H9 (cell line): ENCODE results near the gene ADI1. TPM values are rescaled to one million over a fixed set of nuclear protein-coding genes. Genes with fewer than 3 reads are reported as not detected.

Source experiments
- DNase-seq: peaks from one replicate; pipeline ENCODE4 v3.0.0-alpha.2; 2017
- H2AFZ ChIP-seq: one replicate; pipeline ENCODE4 v1.6.1; 2013; ENCODE audit warnings: mild to moderate bottlenecking, low read length, control low read depth, moderate library complexity
- H2AK5ac ChIP-seq: 2 replicates; pipeline ENCODE4 v1.6.1; 2013; ENCODE audit warnings: low read length, control low read depth, mixed read lengths; ENCODE audit not compliant: insufficient read length
- H2BK120ac ChIP-seq: one replicate; pipeline ENCODE4 v1.6.1; 2013; ENCODE audit warnings: low read depth, mild to moderate bottlenecking, low read length, control low read depth, inconsistent platforms; ENCODE audit not compliant: poor library complexity, severe bottlenecking
- H2BK12ac ChIP-seq: 2 replicates; pipeline ENCODE4 v1.6.1; 2013; ENCODE audit warnings: low read length, control low read depth, mixed read lengths, low read depth; ENCODE audit not compliant: insufficient read length
- H2BK15ac ChIP-seq: 2 replicates; pipeline ENCODE4 v1.6.1; 2013; ENCODE audit warnings: low read depth, low read length, control low read depth
- H2BK20ac ChIP-seq: one replicate; pipeline ENCODE4 v1.6.1; 2013; ENCODE audit warnings: low read depth, mild to moderate bottlenecking, low read length, control low read depth, inconsistent platforms; ENCODE audit not compliant: poor library complexity, severe bottlenecking
- H2BK5ac ChIP-seq: 2 replicates; pipeline ENCODE4 v1.6.1; 2013; ENCODE audit warnings: low read length, control low read depth, mixed read lengths; ENCODE audit not compliant: insufficient read length
- H3K14ac ChIP-seq: 2 replicates; pipeline ENCODE4 v1.6.1; 2013; ENCODE audit warnings: low read length, control low read depth; ENCODE audit not compliant: insufficient read depth
- H3K18ac ChIP-seq: 2 replicates; pipeline ENCODE4 v1.6.1; 2013; ENCODE audit warnings: low read depth, mild to moderate bottlenecking, mixed read lengths, low read length, control low read depth; ENCODE audit not compliant: insufficient read length
- H3K23ac ChIP-seq: 2 replicates; pipeline ENCODE4 v1.6.1; 2013; ENCODE audit warnings: low read length, control low read depth, mixed read lengths, low read depth; ENCODE audit not compliant: insufficient read length
- H3K23me2 ChIP-seq: 2 replicates; pipeline ENCODE4 v1.6.1; 2013; ENCODE audit warnings: low read depth, mild to moderate bottlenecking, mixed read lengths, low read length, control low read depth; ENCODE audit not compliant: insufficient read length, poor library complexity, severe bottlenecking
- H3K27ac ChIP-seq: 2 replicates; pipeline ENCODE4 v1.5.1; 2013; ENCODE audit warnings: low read length, control low read depth, mixed read lengths, low read depth; ENCODE audit not compliant: insufficient read length
- H3K27me3 ChIP-seq: 2 replicates; pipeline ENCODE4 v1.6.1; 2013; ENCODE audit warnings: low read length, control low read depth, inconsistent platforms; ENCODE audit not compliant: insufficient read depth
- H3K4ac ChIP-seq: 2 replicates; pipeline ENCODE4 v1.6.1; 2013; ENCODE audit warnings: low read depth, mild to moderate bottlenecking, control low read depth, inconsistent platforms, low read length, moderate library complexity
- H3K4me1 ChIP-seq: 2 replicates; pipeline ENCODE4 v1.6.1; 2013; ENCODE audit warnings: low read length, control low read depth, inconsistent platforms; ENCODE audit not compliant: insufficient read depth
- H3K4me2 ChIP-seq: 2 replicates; pipeline ENCODE4 v1.6.1; 2013; ENCODE audit warnings: low read length, control low read depth, mixed read lengths; ENCODE audit not compliant: insufficient read length, insufficient read depth
- H3K56ac ChIP-seq: 2 replicates; pipeline ENCODE4 v1.6.1; 2013; ENCODE audit warnings: low read depth, mild to moderate bottlenecking, mixed read lengths, low read length, control low read depth; ENCODE audit not compliant: insufficient read length
- H3K79me1 ChIP-seq: 2 replicates; pipeline ENCODE4 v1.6.1; 2013; ENCODE audit warnings: low read depth, mild to moderate bottlenecking, moderate library complexity, low read length, control low read depth, inconsistent platforms; ENCODE audit not compliant: insufficient read depth, poor library complexity, severe bottlenecking
- H3K79me2 ChIP-seq: 2 replicates; pipeline ENCODE4 v1.6.1; 2013; ENCODE audit warnings: low read length, control low read depth, inconsistent platforms; ENCODE audit not compliant: insufficient read depth
- H3K9ac ChIP-seq: 2 replicates; pipeline ENCODE4 v1.6.1; 2013; ENCODE audit warnings: low read length, control low read depth, mixed read lengths; ENCODE audit not compliant: insufficient read length; ENCODE audit errors: extremely low read depth
- H3K9me3 ChIP-seq: one replicate; pipeline ENCODE4 v1.6.1; 2013; ENCODE audit warnings: low read depth, low read length, inconsistent platforms; ENCODE audit not compliant: control insufficient read depth
- H3T11ph ChIP-seq: one replicate; pipeline ENCODE4 v1.6.1; 2013; ENCODE audit warnings: mild to moderate bottlenecking, low read length, control low read depth, inconsistent platforms
- H4K20me1 ChIP-seq: one replicate; pipeline ENCODE4 v1.6.1; 2013; ENCODE audit not compliant: control insufficient read depth, insufficient read length, insufficient read depth
- H4K5ac ChIP-seq: 2 replicates; pipeline ENCODE4 v1.6.1; 2013; ENCODE audit warnings: low read depth, mild to moderate bottlenecking, mixed read lengths, low read length, control low read depth; ENCODE audit not compliant: insufficient read length
- H4K8ac ChIP-seq: replicated peaks from 2 replicates; pipeline ENCODE4 v1.6.1; 2013; ENCODE audit warnings: low read length, control low read depth, mixed read lengths, low read depth; ENCODE audit not compliant: insufficient read length
- H4K91ac ChIP-seq: 2 replicates; pipeline ENCODE4 v1.6.1; 2013; ENCODE audit warnings: low read depth, mild to moderate bottlenecking, moderate library complexity, mixed read lengths, low read length, control low read depth; ENCODE audit not compliant: insufficient read length
- H3K27ac Mint-ChIP-seq, 3 experiments: 2 replicates in 2 of 3; 3 replicates in 1 of 3; pipeline ENCODE4 v1.8.0; 2020 to 2021; ENCODE audit warnings: mixed read lengths in 3 of 3, mild to moderate bottlenecking in 1 of 3, moderate library complexity in 1 of 3
- H3K27me3 Mint-ChIP-seq: 2 replicates; pipeline ENCODE4 v1.8.0; 2021; ENCODE audit warnings: low read depth, mild to moderate bottlenecking, moderate library complexity, mixed read lengths
- H3K36me3 Mint-ChIP-seq, 3 experiments: 2 replicates in 2 of 3; 3 replicates in 1 of 3; pipeline ENCODE4 v1.8.0; 2020 to 2021; ENCODE audit warnings: low read depth in 3 of 3, mixed read lengths in 3 of 3; ENCODE audit not compliant: insufficient read depth in 1 of 3
- H3K4me1 Mint-ChIP-seq, 2 experiments: 2 replicates each; pipeline ENCODE4 v1.8.0; 2020; ENCODE audit warnings: mixed read lengths in 2 of 2
- H3K4me3 Mint-ChIP-seq, 2 experiments: 2 replicates in 1 of 2; 3 replicates in 1 of 2; pipeline ENCODE4 v1.8.0; 2020 to 2021; ENCODE audit warnings: mild to moderate bottlenecking in 2 of 2, mixed read lengths in 2 of 2, moderate library complexity in 1 of 2
- H3K9me3 Mint-ChIP-seq, 2 experiments: 2 replicates in 1 of 2; 3 replicates in 1 of 2; pipeline ENCODE4 v1.8.0; 2020; ENCODE audit warnings: mild to moderate bottlenecking in 2 of 2, mixed read lengths in 2 of 2, moderate library complexity in 1 of 2
- WGBS: extraction: QIAGEN DNeasy Blood & Tissue Kit; methylation state at CpG from one replicate; pipeline ENCODE4 v1.1.7; 2013; ENCODE audit warnings: missing lambda C conversion rate, low lambda C conversion rate, mixed read lengths; ENCODE audit not compliant: insufficient read length; ENCODE audit errors: extremely low coverage; 5-methylcytosine and 5-hydroxymethylcytosine counted together
- total RNA-seq: library from RNA; stranded (reverse); gene quantifications from 2 replicates; pipeline ENCODE4 v1.2.1, GENCODE V29; 2021
- TF ChIP-seq, protein P1 (sequence below): fragments of 200-600 bp; sonication (generic); conservative IDR thresholded peaks from 3 replicates; pipeline ENCODE4 v1.8.0; 2021; ENCODE audit warnings: antibody characterized with exemption, mild to moderate bottlenecking

Gene ADI1
- total RNA-seq, 1 experiment from 2014 or later = 23.4 TPM

DNA sequence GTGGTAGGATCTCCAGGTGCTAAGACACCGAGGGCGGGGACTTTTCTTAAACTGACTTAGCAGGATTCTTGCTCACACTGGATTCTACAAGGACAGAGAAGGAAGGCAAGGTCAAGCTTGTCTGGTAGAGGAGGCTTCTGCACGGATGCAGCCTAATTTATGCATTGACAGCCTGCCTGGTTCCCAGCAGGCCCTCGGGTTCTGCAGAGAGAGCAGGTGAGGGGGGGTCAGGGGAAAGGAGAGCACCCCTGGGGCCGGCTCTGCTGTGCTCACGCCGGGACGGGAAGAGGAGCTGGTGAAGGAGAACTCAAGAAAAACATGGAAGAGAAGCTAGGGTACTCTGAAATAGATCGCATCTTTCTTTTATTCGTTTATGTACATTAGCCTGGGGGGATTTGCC lies 46.4 kb downstream of the ADI1 start:
- Histone ChIP-seq H4K5ac (no peak overlapping the region), H2BK20ac (no peak overlapping the region), H3K27ac (no peak overlapping the region), H2BK12ac (no peak overlapping the region), H3K9me3 (no peaks in the 10 kb centered on the region), H2AK5ac (no peak overlapping the region), H2BK120ac (no peak overlapping the region), H3K79me1 (no peaks in the 10 kb centered on the region), H4K20me1 (no peaks in the 10 kb centered on the region), H3K14ac (no peak overlapping the region), H3K23me2 (no peaks in the 10 kb centered on the region), H3K4me2 (no peak overlapping the region), H3K4me1 (no peaks in the 10 kb centered on the region), H2AFZ (no peak overlapping the region), H3K27me3 (no peaks in the 10 kb centered on the region), H3K4ac (no peak overlapping the region), H3K79me2 (no peaks in the 10 kb centered on the region), H4K91ac (no peak overlapping the region), H3K56ac (no peak overlapping the region), H3K9ac (no peak overlapping the region), H3T11ph (no peak overlapping the region), H3K23ac (no peak overlapping the region), H2BK5ac (no peak overlapping the region), H2BK15ac (no peak overlapping the region), H4K8ac (no peak overlapping the region), H3K18ac (no peak overlapping the region)
- Mint-ChIP-seq H3K9me3 (no peaks in the 10 kb centered on the region), H3K4me3 (no peak overlapping the region), H3K36me3 (peaks cover 12 to 43% (median 13%) of the 10 kb centered on the region in 3 experiments; a peak in 6 of 7 replicates), H3K27me3 (no peaks in the 10 kb centered on the region), H3K27ac (peak overlapping the region; percentile 28 to 83 (median 56); a peak in 5 of 7 replicates), H3K4me1 (peaks cover 9 to 13% of the 10 kb centered on the region in 2 experiments)
- TF ChIP-seq, protein P1, sequence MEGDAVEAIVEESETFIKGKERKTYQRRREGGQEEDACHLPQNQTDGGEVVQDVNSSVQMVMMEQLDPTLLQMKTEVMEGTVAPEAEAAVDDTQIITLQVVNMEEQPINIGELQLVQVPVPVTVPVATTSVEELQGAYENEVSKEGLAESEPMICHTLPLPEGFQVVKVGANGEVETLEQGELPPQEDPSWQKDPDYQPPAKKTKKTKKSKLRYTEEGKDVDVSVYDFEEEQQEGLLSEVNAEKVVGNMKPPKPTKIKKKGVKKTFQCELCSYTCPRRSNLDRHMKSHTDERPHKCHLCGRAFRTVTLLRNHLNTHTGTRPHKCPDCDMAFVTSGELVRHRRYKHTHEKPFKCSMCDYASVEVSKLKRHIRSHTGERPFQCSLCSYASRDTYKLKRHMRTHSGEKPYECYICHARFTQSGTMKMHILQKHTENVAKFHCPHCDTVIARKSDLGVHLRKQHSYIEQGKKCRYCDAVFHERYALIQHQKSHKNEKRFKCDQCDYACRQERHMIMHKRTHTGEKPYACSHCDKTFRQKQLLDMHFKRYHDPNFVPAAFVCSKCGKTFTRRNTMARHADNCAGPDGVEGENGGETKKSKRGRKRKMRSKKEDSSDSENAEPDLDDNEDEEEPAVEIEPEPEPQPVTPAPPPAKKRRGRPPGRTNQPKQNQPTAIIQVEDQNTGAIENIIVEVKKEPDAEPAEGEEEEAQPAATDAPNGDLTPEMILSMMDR = no peak
- no CpG with 5 or more reads among the region's 10 CpGs for WGBS
- no peak for DNase-seq
